Measurements from ENCODE around the gene CENPS. TPM values are rescaled to one million over a fixed set of nuclear protein-coding genes. Genes with fewer than 3 reads are reported as not detected.
"Not testable (repeated sequence)": the region's sequence is repeated elsewhere in the genome, so short reads cannot be mapped to it uniquely, and the experiment has no call there.

Gene CENPS
- total RNA-seq, 4 donors from 2014 or later, result 3.3 to 15.3 (median 8.6) TPM

GRCh38 chr1:10450836-10451235 lies 20.6 kb downstream of the CENPS start:
- TF ChIP-seq EP300 (IDR thresholded peaks at IDR 0.05) (no peak), CTCF (IDR thresholded peaks at IDR 0.05) (no peak), POLR2A (IDR thresholded peaks at IDR 0.05) (no peak)
- H3K9me3 ChIP-seq, result no peaks in the 10 kb centered on the region
- H3K36me3 ChIP-seq, result peaks cover 0 to 17% (median 0%) of the 10 kb centered on the region in 3 donors
- no peaks in the 10 kb centered on the region for H3K27me3 ChIP-seq
- no peak overlapping the region for H3K4me3 ChIP-seq
- DNase-seq (ENCODE audit: low spot score in 2 of 2), result no peak
- 30 to 47% methylated on average over 6 of the region's 6 CpGs for WGBS, 2 donors
- peaks cover 0 to 10% (median 0%) of the 10 kb centered on the region in 4 donors for H3K4me1 ChIP-seq
- no peak overlapping the region for H3K27ac ChIP-seq

GRCh38 chr1:10451287-10451686 lies 21.1 kb downstream of the CENPS start:
- no peak for TF ChIP-seq EP300 (IDR thresholded peaks at IDR 0.05)
- TF ChIP-seq POLR2A (IDR thresholded peaks at IDR 0.05), result no peak
- no peak for TF ChIP-seq CTCF (IDR thresholded peaks at IDR 0.05)
- whole genome bisulfite sequencing, 2 donors, result 9% methylated on average over 10 of the region's 10 CpGs

GRCh38 chr1:10456048-10456447 lies 25.8 kb downstream of the CENPS start:
- no peak overlapping the region for H3K27ac ChIP-seq
- no peaks in the 10 kb centered on the region for H3K9me3 ChIP-seq
- no peak overlapping the region for H3K4me3 ChIP-seq
- no peak for DNase-seq (ENCODE audit: low spot score in 2 of 2)
- no peaks in the 10 kb centered on the region for H3K27me3 ChIP-seq
- TF ChIP-seq POLR2A (IDR thresholded peaks at IDR 0.05) (no peak), CTCF (IDR thresholded peaks at IDR 0.05) (no peak), EP300 (IDR thresholded peaks at IDR 0.05) (no peak)
- peaks cover 0 to 6% (median 0%) of the 10 kb centered on the region in 4 donors for H3K4me1 ChIP-seq
- 77 to 79% methylated on average over 5 of the region's 5 CpGs for WGBS, 2 donors
- peaks cover 0 to 37% (median 2%) of the 10 kb centered on the region in 3 donors for H3K36me3 ChIP-seq

More at GRCh38 chr1:10451287-10451686, 21.1 kb downstream of the CENPS start:
- no peaks in the 10 kb centered on the region for H3K9me3 ChIP-seq
- H3K36me3 ChIP-seq, result peaks cover 0 to 17% (median 0%) of the 10 kb centered on the region in 3 donors
- peaks cover 0 to 10% (median 0%) of the 10 kb centered on the region in 4 donors for H3K4me1 ChIP-seq
- no peak for DNase-seq (ENCODE audit: low spot score in 2 of 2)
- H3K27me3 ChIP-seq, result no peaks in the 10 kb centered on the region
- no peak overlapping the region for H3K27ac ChIP-seq
- no peak overlapping the region for H3K4me3 ChIP-seq

GRCh38 chr1:10456661-10457060 lies 26.4 kb downstream of the CENPS start:
- Histone ChIP-seq H3K36me3 (peaks cover 0 to 43% (median 7%) of the 10 kb centered on the region in 3 donors), H3K9me3 (no peaks in the 10 kb centered on the region), H3K27me3 (no peaks in the 10 kb centered on the region), H3K4me3 (no peak overlapping the region), H3K4me1 (no peaks in the 10 kb centered on the region), H3K27ac (no peak overlapping the region)
- TF ChIP-seq EP300 (IDR thresholded peaks at IDR 0.05) (no peak), POLR2A (IDR thresholded peaks at IDR 0.05) (no peak), CTCF (IDR thresholded peaks at IDR 0.05) (no peak)
- WGBS, 2 donors, result 68 to 74% methylated on average over 7 of the region's 7 CpGs
- DNase-seq (ENCODE audit: low spot score in 2 of 2), result no peak

GRCh38 chr1:10457462-10457861 lies 27.2 kb downstream of the CENPS start:
- DNase-seq (ENCODE audit: low spot score in 2 of 2); H3K4me1 ChIP-seq; H3K4me3 ChIP-seq; H3K9me3 ChIP-seq; H3K27ac ChIP-seq; H3K27me3 ChIP-seq: not testable (repeated sequence)
- peaks cover 0 to 51% (median 11%) of the 10 kb centered on the region in 3 donors for H3K36me3 ChIP-seq
- WGBS, 2 donors, result 63 to 68% methylated on average over 7 of the region's 7 CpGs

GRCh38 chr1:10457875-10458274 lies 27.6 kb downstream of the CENPS start:
- Histone ChIP-seq H3K27me3 (no peaks in the 10 kb centered on the region), H3K4me1 (no peaks in the 10 kb centered on the region), H3K27ac (no peak overlapping the region), H3K9me3 (no peaks in the 10 kb centered on the region), H3K4me3 (no peak overlapping the region), H3K36me3 (peaks cover 0 to 56% (median 13%) of the 10 kb centered on the region in 3 donors)
- WGBS, 2 donors, result 73 to 77% methylated on average over 9 of the region's 9 CpGs
- TF ChIP-seq POLR2A (IDR thresholded peaks at IDR 0.05) (no peak), CTCF (IDR thresholded peaks at IDR 0.05) (no peak), EP300 (IDR thresholded peaks at IDR 0.05) (no peak)
- no peak for DNase-seq (ENCODE audit: low spot score in 2 of 2)

Data from tibial nerve (tissue), 4 donors.